Measurements from ENCODE around the gene JAK2.
"Not testable (repeated sequence)": the region's sequence is repeated elsewhere in the genome, so short reads cannot be mapped to it uniquely, and the experiment has no call there.

The JAK2 gene

GRCh38 chr9:4937446-4937845 is 47.6 kb upstream of the JAK2 start:
- no peaks in the 10 kb centered on the region; the same call in 1 of the 2 replicates for H3F3A ChIP-seq (ENCODE audit: insufficient read depth, low read length)
- H3K4me2 ChIP-seq (ENCODE audit: low read length): no peak overlapping the region
- H3K27me3 ChIP-seq (ENCODE audit: insufficient read depth, low read length): no peaks in the 10 kb centered on the region
- H3K9ac ChIP-seq (ENCODE audit: low read length): no peak overlapping the region
- no peaks in the 10 kb centered on the region for H3K79me2 ChIP-seq (ENCODE audit: insufficient read depth, low read length)
- peaks cover 18% of the 10 kb centered on the region for H3K4me1 ChIP-seq (ENCODE audit: insufficient read depth, low read length, severe bottlenecking)
- H3K9me2 ChIP-seq (ENCODE audit: low read depth, low read length): no peaks in the 10 kb centered on the region
- H3K9me3 ChIP-seq (ENCODE audit: low read length): no peaks in the 10 kb centered on the region
- no peak overlapping the region for H3K27ac ChIP-seq (ENCODE audit: low read depth, low read length, poor library complexity, severe bottlenecking)
- no peak overlapping the region for H3K4me3 ChIP-seq (ENCODE audit: low read depth, low read length, poor library complexity, severe bottlenecking)
- H4K20me1 ChIP-seq (ENCODE audit: insufficient read depth, low read length): no peaks in the 10 kb centered on the region
- no peak overlapping the region for H2AFZ ChIP-seq (ENCODE audit: low read length)
- TF ChIP-seq CTCF (IDR thresholded peaks at IDR 0.05; ENCODE audit: low read length) (no peak), EZH2 (IDR thresholded peaks at IDR 0.05; ENCODE audit: borderline replicate concordance, low read length) (no peak)
- H3K36me3 ChIP-seq (ENCODE audit: insufficient read depth, low read length): no peaks in the 10 kb centered on the region

- Histone ChIP-seq H2AFZ (ENCODE audit: low read length) (no peak overlapping the region), H3K4me1 (ENCODE audit: insufficient read depth, low read length, severe bottlenecking) (peaks cover 18% of the 10 kb centered on the region), H3K27me3 (ENCODE audit: insufficient read depth, low read length) (no peaks in the 10 kb centered on the region), H3K4me3 (ENCODE audit: low read depth, low read length, poor library complexity, severe bottlenecking) (no peak overlapping the region), H3F3A (ENCODE audit: insufficient read depth, low read length) (no peaks in the 10 kb centered on the region; the same call in 1 of the 2 replicates), H3K79me2 (ENCODE audit: insufficient read depth, low read length) (no peaks in the 10 kb centered on the region), H3K9me3 (ENCODE audit: low read length) (no peaks in the 10 kb centered on the region), H4K20me1 (ENCODE audit: insufficient read depth, low read length) (no peaks in the 10 kb centered on the region), H3K27ac (ENCODE audit: low read depth, low read length, poor library complexity, severe bottlenecking) (no peak overlapping the region), H3K36me3 (ENCODE audit: insufficient read depth, low read length) (no peaks in the 10 kb centered on the region), H3K4me2 (ENCODE audit: low read length) (no peak overlapping the region), H3K9me2 (ENCODE audit: low read depth, low read length) (no peaks in the 10 kb centered on the region), H3K9ac (ENCODE audit: low read length) (no peak overlapping the region)
- no peak for TF ChIP-seq EZH2 (IDR thresholded peaks at IDR 0.05; ENCODE audit: borderline replicate concordance, low read length)
- TF ChIP-seq CTCF (IDR thresholded peaks at IDR 0.05; ENCODE audit: low read length): no peak
These were observed 46.6 kb upstream of the JAK2 start for GRCh38 chr9:4938496-4938895.

GRCh38 chr9:4939118-4939561 is 45.9 kb upstream of the JAK2 start:
- Histone ChIP-seq H3K4me3 (ENCODE audit: low read depth, low read length, poor library complexity, severe bottlenecking) (no peak overlapping the region), H3K9me2 (ENCODE audit: low read depth, low read length) (no peaks in the 10 kb centered on the region), H3K9me3 (ENCODE audit: low read length) (no peaks in the 10 kb centered on the region), H4K20me1 (ENCODE audit: insufficient read depth, low read length) (no peaks in the 10 kb centered on the region), H2AFZ (ENCODE audit: low read length) (no peak overlapping the region), H3K79me2 (ENCODE audit: insufficient read depth, low read length) (no peaks in the 10 kb centered on the region), H3K4me1 (ENCODE audit: insufficient read depth, low read length, severe bottlenecking) (peaks cover 18% of the 10 kb centered on the region), H3K4me2 (ENCODE audit: low read length) (no peak overlapping the region), H3K36me3 (ENCODE audit: insufficient read depth, low read length) (no peaks in the 10 kb centered on the region), H3K9ac (ENCODE audit: low read length) (no peak overlapping the region), H3F3A (ENCODE audit: insufficient read depth, low read length) (no peaks in the 10 kb centered on the region; the same call in 1 of the 2 replicates), H3K27me3 (ENCODE audit: insufficient read depth, low read length) (no peaks in the 10 kb centered on the region), H3K27ac (ENCODE audit: low read depth, low read length, poor library complexity, severe bottlenecking) (no peak overlapping the region)
- TF ChIP-seq EZH2 (IDR thresholded peaks at IDR 0.05; ENCODE audit: borderline replicate concordance, low read length): no peak
- TF ChIP-seq CTCF (IDR thresholded peaks at IDR 0.05; ENCODE audit: low read length): no peak

- H3K27me3 ChIP-seq (ENCODE audit: insufficient read depth, low read length); H3K9me2 ChIP-seq (ENCODE audit: low read depth, low read length); H3K4me3 ChIP-seq (ENCODE audit: low read depth, low read length, poor library complexity, severe bottlenecking); H3K4me2 ChIP-seq (ENCODE audit: low read length); H3F3A ChIP-seq (ENCODE audit: insufficient read depth, low read length); H3K9me3 ChIP-seq (ENCODE audit: low read length); H3K36me3 ChIP-seq (ENCODE audit: insufficient read depth, low read length); H3K9ac ChIP-seq (ENCODE audit: low read length); H4K20me1 ChIP-seq (ENCODE audit: insufficient read depth, low read length); H3K79me2 ChIP-seq (ENCODE audit: insufficient read depth, low read length); H2AFZ ChIP-seq (ENCODE audit: low read length); H3K27ac ChIP-seq (ENCODE audit: low read depth, low read length, poor library complexity, severe bottlenecking): not testable (repeated sequence)
- H3K4me1 ChIP-seq (ENCODE audit: insufficient read depth, low read length, severe bottlenecking): peaks cover 13% of the 10 kb centered on the region
These were observed 42.9 kb upstream of the JAK2 start for GRCh38 chr9:4942042-4942691.

All from OCI-LY1 (cell line).